ENCODE data around the gene EPS15.

- TF ChIP-seq POLR2A (IDR thresholded peaks at IDR 0.05) (no peak), CTCF (IDR thresholded peaks at IDR 0.05) (no peak)
Measured at GRCh38 chr1:51439053-51439452, 80.0 kb downstream of the EPS15 start.

Data from lower leg skin (tissue), 3 donors.